GM21447 (cell line): Measurements from ENCODE around the gene UBE3C.
A peak's percentile ranks its signal among the peaks of the same experiment; 100 is the strongest.
"Not testable (repeated sequence)": the region's sequence is repeated elsewhere in the genome, so short reads cannot be mapped to it uniquely, and the experiment has no call there.

Experiments used
- ATAC-seq: cut with Tn5 transposase; IDR thresholded peaks from one replicate; pipeline ENCODE4 v1.9.1; 2021; ENCODE audit not compliant: unreplicated experiment

Gene UBE3C

GRCh38 chr7:157269341-157270059, 130.8 kb downstream of the UBE3C start:
- ATAC-seq = no peak

GRCh38 chr7:157270060-157270444, 131.3 kb downstream of the UBE3C start:
- no peak for ATAC-seq

GRCh38 chr7:157271315-157271990, 132.7 kb downstream of the UBE3C start:
- ATAC-seq = no peak

- no peak for ATAC-seq
Measured at GRCh38 chr7:157271991-157272324, 133.2 kb downstream of the UBE3C start.

- ATAC-seq = no peak
Measured at GRCh38 chr7:157272351-157273207, 133.9 kb downstream of the UBE3C start.

GRCh38 chr7:157273208-157274093, 134.7 kb downstream of the UBE3C start:
- peak; percentile 72 for ATAC-seq

- not testable (repeated sequence) for ATAC-seq
Measured at GRCh38 chr7:157274094-157274634, 135.4 kb downstream of the UBE3C start.

- ATAC-seq = no peak
Measured at GRCh38 chr7:157274991-157275427, 136.3 kb downstream of the UBE3C start.

GRCh38 chr7:157276091-157276561, 137.4 kb downstream of the UBE3C start:
- ATAC-seq = no peak

- no peak for ATAC-seq
Measured at GRCh38 chr7:157276731-157277562, 138.2 kb downstream of the UBE3C start.

GRCh38 chr7:157277568-157277967, 138.8 kb downstream of the UBE3C start:
- ATAC-seq = not testable (repeated sequence)

GRCh38 chr7:157278167-157278790, 139.6 kb downstream of the UBE3C start:
- ATAC-seq = no peak

GRCh38 chr7:157278791-157279724, 140.3 kb downstream of the UBE3C start:
- ATAC-seq = peak; percentile 68

GRCh38 chr7:157279741-157280215, 141.1 kb downstream of the UBE3C start:
- no peak for ATAC-seq

- ATAC-seq = no peak
Measured at GRCh38 chr7:157280216-157280841, 141.6 kb downstream of the UBE3C start.

GRCh38 chr7:157281221-157281998, 142.7 kb downstream of the UBE3C start:
- no peak for ATAC-seq
